Neuron (in vitro differentiated cells): Measurements from ENCODE around the gene CFAP46.
"Not testable (repeated sequence)": the region's sequence is repeated elsewhere in the genome, so short reads cannot be mapped to it uniquely, and the experiment has no call there.

ENCODE experiments used
- H2AFZ ChIP-seq: one replicate; pipeline ENCODE4 v1.6.1; 2013; ENCODE audit warnings: low read depth, mild to moderate bottlenecking, inconsistent platforms, low read length, moderate library complexity
- H3K27me3 ChIP-seq: one replicate; pipeline ENCODE4 v1.6.1; 2013; ENCODE audit warnings: low read length; ENCODE audit not compliant: insufficient read depth
- H3K36me3 ChIP-seq: one replicate; pipeline ENCODE4 v1.6.1; 2013; ENCODE audit warnings: low read length; ENCODE audit not compliant: insufficient read depth
- H3K4me1 ChIP-seq: one replicate; pipeline ENCODE4 v1.6.1; 2013; ENCODE audit warnings: low read length; ENCODE audit not compliant: insufficient read depth
- H3K4me3 ChIP-seq: 2 replicates; pipeline ENCODE4 v1.5.1; 2013; ENCODE audit warnings: mild to moderate bottlenecking, low read length, moderate library complexity
- H3K9me3 ChIP-seq: one replicate; pipeline ENCODE4 v1.6.1; 2013; ENCODE audit warnings: low read length

The CFAP46 gene

DNA sequence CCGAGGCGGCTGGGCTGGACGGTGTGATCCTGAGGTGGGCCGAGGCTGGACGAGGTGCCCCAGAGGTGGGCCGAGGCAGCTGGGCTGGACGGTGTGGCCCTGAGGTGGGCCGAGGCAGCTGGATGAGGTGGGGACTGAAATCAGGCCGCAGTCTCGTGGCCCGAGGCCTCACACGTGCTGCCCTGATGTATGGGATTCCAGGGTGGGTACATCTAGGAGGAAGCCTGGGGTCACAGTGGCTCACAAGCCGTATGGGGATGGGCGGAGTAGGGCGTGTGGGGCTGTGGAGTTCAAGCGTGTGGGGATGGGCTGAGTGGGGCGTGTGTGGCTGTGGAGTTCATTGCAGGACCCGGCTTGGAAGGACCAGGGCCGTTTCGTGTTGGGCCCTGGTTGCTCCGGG lies 144.0 kb downstream of the CFAP46 start:
- H2AFZ ChIP-seq = no peak overlapping the region
- peaks cover 7% of the 10 kb centered on the region for H3K9me3 ChIP-seq
- no peaks in the 10 kb centered on the region for H3K36me3 ChIP-seq
- H3K4me1 ChIP-seq = no peaks in the 10 kb centered on the region
- H3K4me3 ChIP-seq = no peak overlapping the region
- no peaks in the 10 kb centered on the region for H3K27me3 ChIP-seq

DNA sequence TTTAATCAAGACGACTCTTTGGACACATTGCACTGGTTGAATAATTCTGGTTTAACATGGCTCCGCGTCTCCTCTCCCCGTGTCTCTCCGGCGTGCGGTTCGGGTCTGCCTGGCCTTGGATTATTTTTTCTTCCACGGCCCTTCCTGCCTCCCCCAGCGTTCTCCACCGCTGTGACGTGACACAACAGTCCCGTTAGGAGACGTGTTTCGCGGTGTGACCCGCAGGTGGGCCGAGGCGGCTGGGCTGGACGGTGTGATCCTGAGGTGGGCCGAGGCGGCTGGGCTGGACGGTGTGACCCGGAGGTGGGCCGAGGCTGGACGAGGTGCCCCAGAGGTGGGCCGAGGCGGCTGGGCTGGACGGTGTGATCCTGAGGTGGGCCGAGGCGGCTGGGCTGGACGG lies 144.4 kb downstream of the CFAP46 start:
- not testable (repeated sequence) for H3K4me3 ChIP-seq, H3K4me1 ChIP-seq, H3K27me3 ChIP-seq, H3K9me3 ChIP-seq, H3K36me3 ChIP-seq, H2AFZ ChIP-seq

DNA sequence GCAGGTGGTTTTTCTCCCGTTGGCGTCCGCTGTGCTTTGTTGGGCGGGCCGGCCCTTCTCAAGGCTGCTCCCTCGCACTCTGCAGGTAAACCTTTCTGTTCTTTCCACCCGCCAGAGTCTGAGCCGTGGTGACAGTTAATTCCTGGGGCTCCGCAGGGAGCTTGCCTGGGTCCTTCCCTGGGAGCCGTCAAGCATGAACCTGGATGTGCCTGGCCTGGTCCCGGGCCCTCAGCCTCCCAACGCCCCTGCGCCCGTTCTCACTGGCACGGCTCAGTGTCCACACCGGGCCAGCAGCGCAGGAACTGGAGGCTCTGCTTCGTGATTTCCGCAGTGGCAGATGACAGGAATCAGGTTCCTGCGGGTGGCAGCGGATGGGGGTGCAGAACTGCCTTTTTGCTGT lies 145.5 kb downstream of the CFAP46 start:
- Histone ChIP-seq H3K4me1 (no peaks in the 10 kb centered on the region), H3K9me3 (peaks cover 4% of the 10 kb centered on the region), H3K4me3 (no peak overlapping the region), H3K36me3 (no peaks in the 10 kb centered on the region), H2AFZ (no peak overlapping the region), H3K27me3 (no peaks in the 10 kb centered on the region)

DNA sequence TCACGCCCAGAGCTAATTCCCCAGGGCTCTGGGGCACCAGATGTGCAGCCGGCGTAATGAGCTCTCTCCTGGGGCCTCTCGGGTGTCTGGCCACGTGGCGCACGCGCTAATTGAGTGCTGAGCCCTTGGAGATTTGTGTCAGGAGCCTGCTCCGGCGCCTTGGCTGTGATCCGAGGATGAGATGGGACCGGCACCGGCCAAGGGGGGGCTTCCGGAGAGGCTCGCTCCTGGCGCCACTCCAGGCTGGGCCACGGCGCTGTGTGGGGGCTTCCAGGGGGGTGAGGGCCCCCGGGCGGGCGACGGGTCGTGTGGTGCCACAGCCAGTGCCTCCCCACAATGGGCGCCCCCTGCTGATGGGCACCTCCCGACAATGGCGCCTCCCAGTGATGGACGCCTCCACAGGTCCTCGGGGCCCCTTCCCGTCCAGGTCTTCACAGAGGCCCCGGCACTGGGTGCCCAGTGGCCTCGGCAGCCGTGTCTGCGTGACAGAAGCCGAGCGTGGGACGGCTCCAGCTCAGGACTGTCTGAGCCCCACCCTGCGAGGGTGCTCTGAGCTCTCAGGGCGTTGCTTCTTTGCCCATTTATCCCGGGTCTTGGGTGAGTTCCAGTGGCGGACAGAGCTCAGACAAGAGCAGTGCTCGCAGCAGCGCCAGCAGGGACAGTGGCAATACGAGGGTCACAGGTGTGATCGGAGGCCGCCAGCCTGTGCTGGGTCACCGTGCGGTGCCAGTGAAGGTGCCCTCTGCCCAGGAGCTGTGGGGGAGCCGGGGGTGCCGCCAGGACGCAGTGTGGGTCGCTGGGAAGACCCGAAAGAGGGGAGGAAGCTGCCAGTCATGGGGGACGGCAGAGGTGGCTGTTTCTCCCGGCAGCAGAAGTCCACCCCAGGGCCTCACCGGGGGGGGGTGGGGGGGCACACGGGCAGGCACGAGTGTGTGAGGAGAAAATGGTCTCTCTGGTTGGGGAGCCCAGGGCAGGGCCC lies 148.2 kb downstream of the CFAP46 start:
- Histone ChIP-seq H3K9me3 (peaks cover 2% of the 10 kb centered on the region), H3K27me3 (peaks cover 10% of the 10 kb centered on the region), H3K36me3 (no peaks in the 10 kb centered on the region), H3K4me3 (no peak overlapping the region), H3K4me1 (peaks cover 3% of the 10 kb centered on the region), H2AFZ (no peak overlapping the region)

DNA sequence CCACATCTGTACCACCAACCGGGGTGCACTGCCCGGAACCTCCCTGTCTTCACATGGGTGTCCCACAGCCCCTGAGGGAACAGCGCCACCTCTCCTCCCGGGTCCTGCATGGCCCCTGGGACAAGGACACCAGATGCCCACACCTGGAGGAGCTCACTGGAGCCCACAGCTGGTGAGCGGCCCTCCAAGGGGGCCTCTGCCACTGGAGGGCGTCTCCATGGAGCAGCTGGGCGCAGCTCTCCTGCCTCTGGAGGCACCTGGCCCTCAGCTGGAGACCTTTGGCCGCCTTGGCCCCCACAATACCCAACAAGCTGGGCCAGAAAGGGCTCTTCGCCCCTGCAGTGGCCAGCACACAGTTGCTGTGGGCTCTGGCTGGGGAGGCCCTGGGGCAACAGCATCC lies 149.2 kb downstream of the CFAP46 start:
- no peak overlapping the region for H3K4me3 ChIP-seq
- H2AFZ ChIP-seq = no peak overlapping the region
- peaks cover 11% of the 10 kb centered on the region for H3K4me1 ChIP-seq
- no peaks in the 10 kb centered on the region for H3K36me3 ChIP-seq
- no peaks in the 10 kb centered on the region for H3K9me3 ChIP-seq
- peaks cover 18% of the 10 kb centered on the region for H3K27me3 ChIP-seq

DNA sequence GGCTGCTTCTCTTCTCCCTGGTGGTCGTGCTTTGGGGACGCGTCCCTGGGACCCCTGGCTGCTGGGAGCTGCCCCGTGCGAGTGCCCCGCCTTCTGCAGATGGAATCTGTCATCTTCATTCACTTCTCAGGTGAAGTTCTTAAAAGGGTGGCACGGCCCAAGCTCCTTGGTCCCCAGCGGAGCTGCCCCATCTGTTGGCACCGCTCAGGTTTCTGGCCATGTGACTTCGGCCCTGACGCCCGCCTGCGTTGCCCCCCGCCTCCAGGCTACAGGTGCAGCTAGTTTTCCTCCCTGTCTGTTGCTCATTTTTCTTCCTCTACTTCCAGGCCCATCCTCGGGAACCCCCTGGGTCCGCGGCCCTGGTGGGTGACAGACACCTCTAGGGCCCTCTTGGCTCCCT lies 149.6 kb downstream of the CFAP46 start:
- H3K9me3 ChIP-seq = no peaks in the 10 kb centered on the region
- H2AFZ ChIP-seq = no peak overlapping the region
- peaks cover 16% of the 10 kb centered on the region for H3K4me1 ChIP-seq
- H3K4me3 ChIP-seq = no peak overlapping the region
- H3K27me3 ChIP-seq = peaks cover 22% of the 10 kb centered on the region
- H3K36me3 ChIP-seq = no peaks in the 10 kb centered on the region

DNA sequence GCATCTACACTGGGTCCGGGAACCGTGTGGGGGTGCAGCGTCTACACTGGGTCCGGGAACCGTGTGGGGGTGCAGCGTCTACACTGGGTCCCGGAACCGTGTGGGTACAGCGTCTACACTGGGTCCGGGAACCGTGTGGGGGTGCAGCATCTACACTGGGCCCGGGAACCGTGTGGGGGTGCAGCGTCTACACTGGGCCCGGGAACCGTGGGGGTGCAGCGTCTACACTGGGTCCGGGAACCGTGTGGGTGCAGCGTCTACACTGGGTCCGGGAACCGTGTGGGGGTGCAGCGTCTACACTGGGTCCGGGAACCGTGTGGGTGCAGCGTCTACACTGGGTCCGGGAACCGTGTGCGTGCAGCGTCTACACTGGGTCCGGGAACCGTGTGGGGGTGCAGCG lies 150.3 kb downstream of the CFAP46 start:
- H3K4me1 ChIP-seq = peaks cover 16% of the 10 kb centered on the region
- H2AFZ ChIP-seq, H3K9me3 ChIP-seq, H3K36me3 ChIP-seq, H3K4me3 ChIP-seq: not testable (repeated sequence)
- peaks cover 24% of the 10 kb centered on the region for H3K27me3 ChIP-seq

DNA sequence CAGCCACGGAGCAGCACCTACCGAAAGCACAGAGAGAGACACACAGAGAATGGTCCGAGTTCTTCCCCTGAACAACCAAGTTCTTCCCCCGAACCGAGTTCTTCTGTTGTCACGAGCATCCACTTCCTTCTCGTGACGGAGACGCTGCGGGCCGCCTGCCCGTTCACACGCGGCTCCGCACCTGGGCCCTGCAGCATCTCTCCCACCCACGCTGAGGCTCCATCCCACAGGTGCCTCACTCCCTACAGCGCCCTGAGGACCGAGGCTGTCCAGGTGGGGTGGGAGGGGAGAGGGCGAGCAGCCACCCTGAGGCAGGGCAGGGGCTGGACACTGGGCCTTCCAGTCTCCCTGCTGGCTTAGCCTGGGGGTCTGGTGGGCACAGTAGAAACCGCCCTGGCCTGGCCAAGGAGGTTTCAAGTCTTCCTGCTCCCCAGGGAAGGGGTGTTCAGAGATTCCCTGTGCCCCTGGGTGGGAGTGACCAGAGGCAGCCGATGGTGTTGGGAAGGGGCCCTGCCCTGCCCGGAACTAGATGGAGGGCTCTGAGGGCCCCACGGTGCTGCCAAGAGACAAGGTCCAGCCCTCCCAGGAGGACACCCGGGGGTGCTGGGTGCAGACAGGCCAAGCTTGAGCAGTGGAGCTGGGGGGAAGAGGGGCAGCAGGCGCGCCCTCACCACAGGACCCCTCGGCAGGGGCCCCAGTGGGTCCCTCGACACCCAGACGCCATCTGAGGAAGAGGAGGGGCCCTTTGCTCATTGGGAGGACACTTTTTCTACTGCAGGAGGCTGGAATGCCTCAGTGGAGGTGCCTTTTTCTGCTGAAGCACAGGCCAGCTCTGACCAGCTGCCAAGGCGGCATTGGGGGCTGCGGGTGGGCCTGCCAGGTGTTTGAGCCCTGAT lies 151.2 kb downstream of the CFAP46 start:
- H3K4me3 ChIP-seq = no peak overlapping the region
- H3K9me3 ChIP-seq = no peaks in the 10 kb centered on the region
- peaks cover 20% of the 10 kb centered on the region for H3K4me1 ChIP-seq
- peaks cover 33% of the 10 kb centered on the region for H3K27me3 ChIP-seq
- H2AFZ ChIP-seq = no peak overlapping the region
- H3K36me3 ChIP-seq = no peaks in the 10 kb centered on the region

DNA sequence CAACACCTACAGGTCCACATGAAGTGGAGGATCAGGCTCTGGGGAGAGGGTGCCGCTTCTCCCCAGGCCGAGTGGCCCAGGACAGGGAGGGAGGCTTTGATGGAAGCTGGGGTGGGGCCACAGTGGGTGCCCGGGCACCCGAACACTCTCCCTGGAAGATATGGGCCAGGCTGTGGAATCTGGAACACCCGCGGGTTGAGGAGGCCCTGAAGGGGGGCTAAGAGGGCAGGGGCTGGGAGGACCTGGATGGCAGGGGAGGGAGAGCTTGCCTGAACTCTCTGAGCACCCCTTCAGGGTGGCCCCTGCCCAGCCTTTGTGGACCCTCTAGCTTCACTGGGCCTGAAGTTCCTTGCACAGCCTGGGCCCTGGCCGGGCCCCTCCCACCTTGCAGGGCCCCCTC lies 151.9 kb downstream of the CFAP46 start:
- peaks cover 34% of the 10 kb centered on the region for H3K27me3 ChIP-seq
- H3K4me3 ChIP-seq = no peak overlapping the region
- no peak overlapping the region for H2AFZ ChIP-seq
- no peaks in the 10 kb centered on the region for H3K36me3 ChIP-seq
- H3K4me1 ChIP-seq = peaks cover 21% of the 10 kb centered on the region
- no peaks in the 10 kb centered on the region for H3K9me3 ChIP-seq

DNA sequence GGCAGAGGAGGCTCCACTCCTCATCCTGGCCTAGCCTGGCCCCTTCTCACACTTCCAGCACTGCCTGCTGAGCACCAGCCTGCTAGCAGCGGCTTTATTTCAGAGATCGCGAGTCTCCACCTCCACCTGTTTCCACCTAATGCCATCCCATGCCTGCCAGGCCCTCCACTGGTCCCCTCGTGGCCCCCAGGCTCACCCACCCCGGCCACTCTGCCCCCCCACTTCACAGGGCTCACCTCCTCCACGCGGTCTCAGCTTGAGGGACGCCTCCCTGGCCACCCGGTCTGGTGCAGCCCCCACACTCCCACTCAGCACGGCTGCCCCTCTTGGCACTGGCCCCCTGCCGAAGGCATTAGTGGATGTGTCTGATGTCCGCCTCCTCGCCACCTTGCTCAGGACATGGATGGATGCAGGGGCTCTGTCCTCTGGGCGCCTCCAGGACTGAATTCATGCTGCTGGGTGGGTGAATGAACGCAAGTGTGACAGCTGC lies 152.7 kb downstream of the CFAP46 start:
- H2AFZ ChIP-seq = no peak overlapping the region
- peaks cover 21% of the 10 kb centered on the region for H3K4me1 ChIP-seq
- H3K36me3 ChIP-seq = no peaks in the 10 kb centered on the region
- no peak overlapping the region for H3K4me3 ChIP-seq
- H3K27me3 ChIP-seq = peaks cover 39% of the 10 kb centered on the region
- H3K9me3 ChIP-seq = peaks cover 3% of the 10 kb centered on the region

DNA sequence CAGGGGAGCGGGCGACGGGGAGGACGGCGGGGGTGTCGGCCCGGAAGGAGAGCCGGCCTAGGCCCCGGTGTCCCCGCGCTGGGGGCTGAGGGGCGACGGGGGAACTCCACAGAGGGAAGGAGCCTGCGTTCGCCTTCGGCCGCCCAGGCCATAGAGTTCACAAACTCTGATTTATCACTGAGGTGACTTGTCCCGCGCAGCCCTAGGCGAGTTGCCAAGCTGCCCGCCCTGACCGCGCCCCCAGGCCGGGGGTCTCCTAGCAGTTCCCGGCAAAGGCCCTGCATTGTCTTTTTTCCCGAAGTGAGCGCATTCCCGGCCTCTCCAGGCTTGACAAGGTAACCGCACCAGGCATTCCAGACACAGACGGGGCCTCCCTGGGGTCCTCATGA lies 153.5 kb downstream of the CFAP46 start:
- peaks cover 44% of the 10 kb centered on the region for H3K27me3 ChIP-seq
- H3K4me3 ChIP-seq = peak overlapping the region; percentile 34

DNA sequence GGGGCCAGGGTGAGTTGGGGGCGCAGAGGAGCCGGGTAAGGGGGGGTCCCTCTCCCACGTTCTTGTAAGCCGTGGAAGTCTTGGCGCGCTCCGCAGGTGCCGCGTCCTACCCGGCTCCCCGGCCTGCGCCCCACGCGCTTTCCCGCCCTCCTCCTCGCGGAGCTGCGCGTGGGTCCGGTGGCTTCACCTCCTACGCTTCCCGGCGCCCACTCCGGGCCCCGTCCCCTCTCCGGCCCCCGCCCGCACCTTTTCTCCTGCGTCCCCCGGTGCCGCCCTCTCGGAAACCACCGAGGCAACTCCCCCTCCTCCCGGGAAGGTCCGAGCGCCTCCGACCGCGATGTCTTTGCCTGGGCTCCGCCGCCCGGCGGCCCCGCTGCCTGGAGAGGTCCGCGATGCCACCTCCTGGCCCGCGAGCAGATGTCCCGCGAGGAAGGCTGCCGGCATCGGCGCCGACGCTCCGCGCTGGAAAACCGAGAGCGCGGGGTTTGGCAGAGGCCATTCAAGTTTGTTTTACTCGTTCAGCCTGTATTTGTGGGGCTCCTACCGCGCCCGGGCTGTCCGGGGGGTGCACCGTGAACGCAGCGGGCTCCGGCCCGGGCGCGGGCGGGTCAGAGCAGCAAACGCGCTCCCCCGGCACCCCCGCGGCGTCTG lies 154.1 kb downstream of the CFAP46 start:
- H3K4me1 ChIP-seq = peaks cover 21% of the 10 kb centered on the region
- peaks cover 44% of the 10 kb centered on the region for H3K27me3 ChIP-seq
- peak overlapping the region; percentile 34 for H3K4me3 ChIP-seq
- no peaks in the 10 kb centered on the region for H3K36me3 ChIP-seq
- H3K9me3 ChIP-seq = peaks cover 7% of the 10 kb centered on the region
- peak overlapping the region; percentile 79 for H2AFZ ChIP-seq

More for the DNA sequence above, 153.5 kb downstream of the CFAP46 start:
- H3K36me3 ChIP-seq = no peaks in the 10 kb centered on the region
- H3K9me3 ChIP-seq = peaks cover 7% of the 10 kb centered on the region
- peaks cover 21% of the 10 kb centered on the region for H3K4me1 ChIP-seq
- H2AFZ ChIP-seq = peak overlapping the region; percentile 79
